GM12878 (cell line): ENCODE results near the gene GZMA. TPM values are rescaled to one million over a fixed set of nuclear protein-coding genes. Genes with fewer than 3 reads are reported as not detected.

ENCODE experiments used
- ATAC-seq: fragments of 200-7000 bp; cut with Tn5 transposase; 3 replicates; pipeline ENCODE4 v1.9.1; 2020; ENCODE audit warnings: mild to moderate bottlenecking, moderate library complexity
- BruUV-seq: library from RNA; stranded (reverse); fragments of 400-500 nt; replicated peaks from 2 replicates; lab custom pipeline; 2021; lab: Mats Ljungman, UMichigan
- CTCF ChIA-PET: fragments of 300-600 bp; sonication (Branson Sonifier 250); formaldehyde crosslinking; extraction: SDS; loops from one replicate; lab custom pipeline; 2021; ENCODE audit warnings: inconsistent platforms; lab: Yijun Ruan, JAX
- POLR2A ChIA-PET: fragments of 350-600 bp; formaldehyde crosslinking; extraction: SDS; loops from one replicate; lab custom pipeline; 2021; ENCODE audit warnings: inconsistent platforms; lab: Charles Lee
- RAD21 ChIA-PET: fragments of 300-600 bp; sonication (Branson Sonifier 250); formaldehyde crosslinking; loops from one replicate; lab custom pipeline; 2023; ENCODE audit warnings: antibody characterized with exemption; ENCODE audit not compliant: unreplicated experiment; lab: Charles Lee
- SMC1A ChIA-PET: fragments of 300-600 bp; sonication (Branson Sonifier 250); formaldehyde crosslinking; loops from one replicate; lab custom pipeline; 2023; ENCODE audit not compliant: unreplicated experiment, uncharacterized antibody; lab: Charles Lee
- DNase-seq: peaks from one replicate; pipeline ENCODE4 v3.0.0-alpha.2; 2011; ENCODE audit warnings: low read depth, low spot score
- FAIRE-seq: peaks from 3 replicates; lab custom pipeline; 2011; peaks lifted over from hg19 to GRCh38; lab: Jason Lieb, UNC
- H2AFZ ChIP-seq: 2 replicates; pipeline ENCODE4 v1.6.0; 2011; ENCODE audit warnings: low read depth, low read length, control low read depth; ENCODE audit not compliant: control insufficient read depth
- H3K27ac ChIP-seq: 2 replicates; pipeline ENCODE4 v1.5.1; 2011; ENCODE audit warnings: control low read depth; ENCODE audit not compliant: control insufficient read depth, insufficient read depth
- H3K27me3 ChIP-seq, 2 experiments: replicated peaks in 1 of 2; 2 replicates each; pipeline versions ENCODE4 v1.6.0 to v1.6.1; 2011; ENCODE audit warnings: low read length in 1 of 2; ENCODE audit not compliant: control insufficient read depth in 2 of 2, insufficient read depth in 2 of 2
- H3K36me3 ChIP-seq, 2 experiments: 2 replicates each; pipeline ENCODE4 v1.5.1; 2011; ENCODE audit warnings: low read length in 1 of 2; ENCODE audit not compliant: control insufficient read depth in 2 of 2, insufficient read depth in 2 of 2
- H3K4me1 ChIP-seq: 2 replicates; pipeline ENCODE4 v1.6.1; 2011; ENCODE audit warnings: mild to moderate bottlenecking, low read length, moderate library complexity, mixed read lengths; ENCODE audit not compliant: control insufficient read depth, insufficient read depth
- H3K4me2 ChIP-seq: 2 replicates; pipeline ENCODE4 v1.6.0; 2011; ENCODE audit warnings: control low read depth; ENCODE audit not compliant: control insufficient read depth, insufficient read depth
- H3K4me3 ChIP-seq: fragments of 200-600 bp; sonication (generic); 2 replicates; pipeline ENCODE4 v1.5.1; 2016
- H3K79me2 ChIP-seq: 2 replicates; pipeline ENCODE4 v1.6.0; 2011; ENCODE audit warnings: low read length; ENCODE audit not compliant: control insufficient read depth, insufficient read depth
- H3K9ac ChIP-seq: 2 replicates; pipeline ENCODE4 v1.8.0; 2011; ENCODE audit warnings: low read length, control low read depth, mixed read lengths; ENCODE audit not compliant: control insufficient read depth, insufficient read depth
- H3K9me3 ChIP-seq: replicated peaks from 3 replicates; pipeline ENCODE4 v1.5.1; 2011; ENCODE audit warnings: mild to moderate bottlenecking, low read length; ENCODE audit not compliant: control insufficient read depth, insufficient read depth
- H4K20me1 ChIP-seq: 2 replicates; pipeline ENCODE4 v1.6.0; 2011; ENCODE audit not compliant: control insufficient read depth, insufficient read depth
- CHD1 ChIP-seq: IDR thresholded peaks from 2 replicates; pipeline ENCODE4 v1.6.1; 2012; ENCODE audit warnings: low read depth, low read length, improper control_type of control experiment
- POLR2AphosphoS2 ChIP-seq: IDR thresholded peaks from 2 replicates; pipeline ENCODE4 v1.6.1; 2011; ENCODE audit warnings: low read depth, mild to moderate bottlenecking, low read length, improper control_type of control experiment, moderate library complexity
- POLR2AphosphoS5 ChIP-seq: IDR thresholded peaks from 2 replicates; pipeline ENCODE4 v1.6.1; 2011; ENCODE audit warnings: mild to moderate bottlenecking, low read length, inconsistent platforms
- RAD21 ChIP-seq: IDR thresholded peaks from 2 replicates; pipeline ENCODE4 v1.6.1; 2011; ENCODE audit warnings: mild to moderate bottlenecking, low read depth, low read length, moderate library complexity; ENCODE audit not compliant: insufficient read depth
- TCF7 ChIP-seq: IDR thresholded peaks from 2 replicates; pipeline ENCODE4 v1.6.1; 2014; ENCODE audit warnings: antibody characterized with exemption, borderline replicate concordance
- ZSCAN29 ChIP-seq: fragments of 450-650 bp; IDR thresholded peaks from 2 replicates; pipeline ENCODE4 v1.6.1; 2017; ENCODE audit warnings: mild to moderate bottlenecking, moderate library complexity
- WGBS: methylation state at CpG from one replicate; pipeline ENCODE4 v1.1.6; 2016; ENCODE audit warnings: low lambda C conversion rate; ENCODE audit not compliant: insufficient replicate concordance, insufficient coverage; ENCODE audit errors: missing lambda C conversion rate; 5-methylcytosine and 5-hydroxymethylcytosine counted together
- in situ Hi-C: fragments of 300-500 bp; cut with MboI; formaldehyde crosslinking; loops from 9 replicates; pipeline ENCODE4 v1.14.3; 2018; ENCODE audit warnings: mixed read lengths
- intact Hi-C: fragments of 100-400 bp; cut with micrococcal nuclease; formaldehyde crosslinking; loops from one replicate; pipeline ENCODE4 v1.14.2; 2022; ENCODE audit not compliant: unreplicated experiment
- polyA plus RNA-seq, 11 experiments: library from polyadenylated mRNA; depleted of rRNA in 4 of 11; unstranded in 6 of 11; stranded (reverse) in 5 of 11; fragments of >200 nt; fragmentation: Nextera tagmentation in 4 of 11; fragmentation: Illumina TruSeq in 1 of 11; extraction: Ambion mirVana in 4 of 11; extraction: Trizol in 1 of 11; gene quantifications; 1 replicate in 1 of 11; 2 replicates in 10 of 11; pipeline versions ENCODE4 v1.2.1 to v1.2.3, GENCODE V29; 2011 to 2016; ENCODE audit warnings: inconsistent platforms in 2 of 11, missing spikeins in 2 of 11, low read depth in 1 of 11
- total RNA-seq, 4 experiments: library from RNA; depleted of rRNA in 3 of 4; stranded (reverse); fragments of >200 nt in 3 of 4; fragmentation: Illumina TruSeq in 1 of 4; extraction: Trizol in 1 of 4; gene quantifications; 2 replicates each; pipeline versions ENCODE4 v1.2.1 to v1.2.3, GENCODE V29; 2013 to 2021
- TF ChIP-seq, protein P1 (sequence below): IDR thresholded peaks from 2 replicates; pipeline ENCODE4 v1.6.1; 2011; ENCODE audit warnings: mild to moderate bottlenecking, low read depth, low read length, moderate library complexity; ENCODE audit not compliant: insufficient replicate concordance
- TF ChIP-seq, protein P2 (sequence below): fragments of 150-350 bp; IDR thresholded peaks from 2 replicates; pipeline ENCODE4 v1.6.1; 2016; ENCODE audit warnings: low read depth, low read length
- TF ChIP-seq, protein P3 (sequence below): IDR thresholded peaks from 2 replicates; pipeline ENCODE4 v1.6.1; 2011; ENCODE audit warnings: borderline replicate concordance, low read depth, mild to moderate bottlenecking, moderate library complexity, mixed read lengths, low read length; ENCODE audit not compliant: insufficient read depth; ENCODE audit errors: extremely low read length
- TF ChIP-seq, protein P4 (sequence below): IDR thresholded peaks from 2 replicates; pipeline ENCODE4 v1.6.1; 2011; ENCODE audit warnings: low read depth, mild to moderate bottlenecking, low read length, moderate library complexity, borderline replicate concordance; ENCODE audit errors: extremely low read depth

The GZMA gene
- total and polyA plus RNA-seq, 10 of the 15 experiments (the other 5 are each of a cell fraction or from before 2014, with no cell fraction given), result 0.18 TPM; not detected in 9

DNA sequence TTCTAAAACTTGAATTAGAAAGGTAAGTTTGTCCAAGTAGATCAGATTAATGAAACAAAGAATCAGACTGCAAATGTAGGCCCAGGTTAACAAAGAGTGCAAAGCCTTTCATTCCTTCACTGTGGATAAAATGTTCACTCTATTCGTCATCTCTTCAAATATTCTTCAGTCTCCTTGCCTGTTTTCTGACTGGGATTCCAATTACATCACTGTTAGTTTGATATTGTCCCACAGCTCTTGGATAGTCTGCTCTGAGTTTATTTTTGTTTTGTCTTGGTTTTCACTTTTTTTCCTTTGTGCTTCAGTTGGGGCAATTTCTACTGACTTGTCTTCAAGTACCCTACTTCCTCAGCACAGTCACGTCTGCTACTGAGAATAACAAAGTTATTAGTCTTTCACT, 38.5 kb upstream of the GZMA start:
- no peak overlapping the region for H2AFZ ChIP-seq
- RAD21 ChIA-PET, result no interaction called here
- TF ChIP-seq, protein P1, sequence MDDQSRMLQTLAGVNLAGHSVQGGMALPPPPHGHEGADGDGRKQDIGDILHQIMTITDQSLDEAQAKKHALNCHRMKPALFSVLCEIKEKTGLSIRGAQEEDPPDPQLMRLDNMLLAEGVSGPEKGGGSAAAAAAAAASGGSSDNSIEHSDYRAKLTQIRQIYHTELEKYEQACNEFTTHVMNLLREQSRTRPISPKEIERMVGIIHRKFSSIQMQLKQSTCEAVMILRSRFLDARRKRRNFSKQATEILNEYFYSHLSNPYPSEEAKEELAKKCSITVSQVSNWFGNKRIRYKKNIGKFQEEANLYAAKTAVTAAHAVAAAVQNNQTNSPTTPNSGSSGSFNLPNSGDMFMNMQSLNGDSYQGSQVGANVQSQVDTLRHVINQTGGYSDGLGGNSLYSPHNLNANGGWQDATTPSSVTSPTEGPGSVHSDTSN, result no peak
- 31% methylated on average over 2 of the region's 2 CpGs for WGBS
- BruUV-seq, result no TSS peak
- H3K27ac ChIP-seq, result no peak overlapping the region
- intact Hi-C loops (no loop called here), in situ Hi-C loops (no loop called here)
- CTCF ChIA-PET, result no interaction called here
- H3K79me2 ChIP-seq, result no peaks in the 10 kb centered on the region
- SMC1A ChIA-PET, result no interaction called here
- FAIRE-seq (no peak), DNase-seq (no peak), ATAC-seq (no peak)
- POLR2A ChIA-PET, result no interaction called here
- H3K4me3 ChIP-seq, result no peak overlapping the region
- no peak overlapping the region for H3K9ac ChIP-seq
- no peaks in the 10 kb centered on the region for H3K27me3 ChIP-seq
- no peaks in the 10 kb centered on the region; the same call in 1 of the 2 replicates for H3K4me1 ChIP-seq
- no peaks in the 10 kb centered on the region; the same call in 2 of the 3 replicates for H3K9me3 ChIP-seq
- no peaks in the 10 kb centered on the region for H4K20me1 ChIP-seq
- H3K36me3 ChIP-seq, result no peaks in the 10 kb centered on the region
- H3K4me2 ChIP-seq, result no peak overlapping the region

DNA sequence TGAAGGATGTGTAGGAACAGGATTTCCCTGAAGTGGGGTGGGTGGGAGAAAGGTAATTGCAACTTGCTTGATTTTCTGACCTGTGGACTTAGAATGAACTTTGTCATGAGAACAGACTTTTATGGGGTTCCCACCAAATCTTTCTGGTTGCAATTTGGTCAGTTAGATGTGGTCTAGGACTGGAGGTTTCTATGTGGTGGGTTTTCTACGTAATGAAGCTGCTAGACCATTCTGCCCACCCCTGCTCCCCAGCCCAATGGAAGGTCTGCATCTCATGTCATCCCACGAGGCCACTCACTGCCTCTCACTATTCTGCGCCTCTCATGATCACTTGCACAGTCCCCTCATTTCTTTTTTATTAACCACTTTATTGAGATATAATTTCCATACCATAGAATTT, 37.9 kb upstream of the GZMA start:
- CTCF ChIA-PET, result no interaction called here
- no peak overlapping the region for H2AFZ ChIP-seq
- no peak overlapping the region for H3K4me2 ChIP-seq
- H3K27me3 ChIP-seq, result no peaks in the 10 kb centered on the region
- SMC1A ChIA-PET, result no interaction called here
- H4K20me1 ChIP-seq, result no peaks in the 10 kb centered on the region
- POLR2A ChIA-PET, result no interaction called here
- no TSS peak for BruUV-seq
- TF ChIP-seq, protein P2, sequence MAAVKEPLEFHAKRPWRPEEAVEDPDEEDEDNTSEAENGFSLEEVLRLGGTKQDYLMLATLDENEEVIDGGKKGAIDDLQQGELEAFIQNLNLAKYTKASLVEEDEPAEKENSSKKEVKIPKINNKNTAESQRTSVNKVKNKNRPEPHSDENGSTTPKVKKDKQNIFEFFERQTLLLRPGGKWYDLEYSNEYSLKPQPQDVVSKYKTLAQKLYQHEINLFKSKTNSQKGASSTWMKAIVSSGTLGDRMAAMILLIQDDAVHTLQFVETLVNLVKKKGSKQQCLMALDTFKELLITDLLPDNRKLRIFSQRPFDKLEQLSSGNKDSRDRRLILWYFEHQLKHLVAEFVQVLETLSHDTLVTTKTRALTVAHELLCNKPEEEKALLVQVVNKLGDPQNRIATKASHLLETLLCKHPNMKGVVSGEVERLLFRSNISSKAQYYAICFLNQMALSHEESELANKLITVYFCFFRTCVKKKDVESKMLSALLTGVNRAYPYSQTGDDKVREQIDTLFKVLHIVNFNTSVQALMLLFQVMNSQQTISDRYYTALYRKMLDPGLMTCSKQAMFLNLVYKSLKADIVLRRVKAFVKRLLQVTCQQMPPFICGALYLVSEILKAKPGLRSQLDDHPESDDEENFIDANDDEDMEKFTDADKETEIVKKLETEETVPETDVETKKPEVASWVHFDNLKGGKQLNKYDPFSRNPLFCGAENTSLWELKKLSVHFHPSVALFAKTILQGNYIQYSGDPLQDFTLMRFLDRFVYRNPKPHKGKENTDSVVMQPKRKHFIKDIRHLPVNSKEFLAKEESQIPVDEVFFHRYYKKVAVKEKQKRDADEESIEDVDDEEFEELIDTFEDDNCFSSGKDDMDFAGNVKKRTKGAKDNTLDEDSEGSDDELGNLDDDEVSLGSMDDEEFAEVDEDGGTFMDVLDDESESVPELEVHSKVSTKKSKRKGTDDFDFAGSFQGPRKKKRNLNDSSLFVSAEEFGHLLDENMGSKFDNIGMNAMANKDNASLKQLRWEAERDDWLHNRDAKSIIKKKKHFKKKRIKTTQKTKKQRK, result no peak
- no peak for TF ChIP-seq ZSCAN29
- TF ChIP-seq TCF7, result no peak
- TF ChIP-seq, protein P3, sequence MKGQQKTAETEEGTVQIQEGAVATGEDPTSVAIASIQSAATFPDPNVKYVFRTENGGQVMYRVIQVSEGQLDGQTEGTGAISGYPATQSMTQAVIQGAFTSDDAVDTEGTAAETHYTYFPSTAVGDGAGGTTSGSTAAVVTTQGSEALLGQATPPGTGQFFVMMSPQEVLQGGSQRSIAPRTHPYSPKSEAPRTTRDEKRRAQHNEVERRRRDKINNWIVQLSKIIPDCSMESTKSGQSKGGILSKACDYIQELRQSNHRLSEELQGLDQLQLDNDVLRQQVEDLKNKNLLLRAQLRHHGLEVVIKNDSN, result no peak
- no peak for TF ChIP-seq RAD21
- TF ChIP-seq CHD1, result no peak
- no peak for TF ChIP-seq POLR2AphosphoS5
- TF ChIP-seq, protein P4, sequence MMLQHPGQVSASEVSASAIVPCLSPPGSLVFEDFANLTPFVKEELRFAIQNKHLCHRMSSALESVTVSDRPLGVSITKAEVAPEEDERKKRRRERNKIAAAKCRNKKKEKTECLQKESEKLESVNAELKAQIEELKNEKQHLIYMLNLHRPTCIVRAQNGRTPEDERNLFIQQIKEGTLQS, result no peak
- no peak for TF ChIP-seq POLR2AphosphoS2
- 11% methylated on average over 3 of the region's 3 CpGs for WGBS
- intact Hi-C loops, result no loop called here
- in situ Hi-C loops, result no loop called here
- H3K36me3 ChIP-seq, result no peaks in the 10 kb centered on the region
- no peaks in the 10 kb centered on the region; the same call in 1 of the 2 replicates for H3K4me1 ChIP-seq
- DNase-seq, result no peak
- RAD21 ChIA-PET, result no interaction called here
- H3K4me3 ChIP-seq, result no peak overlapping the region
- no peak overlapping the region for H3K27ac ChIP-seq
- FAIRE-seq, result no peak
- no peak for ATAC-seq
- no peaks in the 10 kb centered on the region; the same call in 2 of the 3 replicates for H3K9me3 ChIP-seq
- H3K9ac ChIP-seq, result no peak overlapping the region
- H3K79me2 ChIP-seq, result no peaks in the 10 kb centered on the region
